SJSA1 (cell line): ENCODE measurements around the gene PDZD2. TPM values are rescaled to one million over a fixed set of nuclear protein-coding genes. Genes with fewer than 3 reads are reported as not detected.
"Not testable (repeated sequence)": the region's sequence is repeated elsewhere in the genome, so short reads cannot be mapped to it uniquely, and the experiment has no call there.

ENCODE experiments used
- DNase-seq, 2 experiments: peaks; one replicate each; pipeline ENCODE4 v3.0.0-alpha.2; 2015 to 2020; ENCODE audit warnings: low spot score in 2 of 2, low read depth in 1 of 2
- H3K27ac ChIP-seq: fragments of 250-450 bp; sonication (Bioruptor Pico); 2 replicates; pipeline ENCODE4 v1.5.1; 2020; ENCODE audit warnings: mild to moderate bottlenecking, moderate library complexity
- H3K27me3 ChIP-seq: fragments of 250-450 bp; sonication (Bioruptor Pico); replicated peaks from 2 replicates; pipeline ENCODE4 v1.5.1; 2020; ENCODE audit warnings: mild to moderate bottlenecking, moderate library complexity
- H3K36me3 ChIP-seq: fragments of 250-450 bp; sonication (Bioruptor Pico); 2 replicates; pipeline ENCODE4 v1.5.1; 2020; ENCODE audit warnings: mild to moderate bottlenecking
- H3K4me1 ChIP-seq: fragments of 250-450 bp; sonication (Bioruptor Pico); replicated peaks from 2 replicates; pipeline ENCODE4 v1.6.1; 2021; ENCODE audit warnings: mild to moderate bottlenecking
- H3K4me3 ChIP-seq: fragments of 250-450 bp; sonication (Bioruptor Pico); 2 replicates; pipeline ENCODE4 v1.5.1; 2020; ENCODE audit warnings: mild to moderate bottlenecking
- H3K9me3 ChIP-seq: fragments of 250-450 bp; sonication (Bioruptor Pico); replicated peaks from 2 replicates; pipeline ENCODE4 v1.5.1; 2020; ENCODE audit warnings: mild to moderate bottlenecking
- total RNA-seq: library from RNA; depleted of rRNA; stranded (reverse); fragments of >200 nt; shearing (Covaris generic); gene quantifications from 2 replicates; pipeline ENCODE4 v1.2.3, GENCODE V29; 2014

The PDZD2 gene
- total RNA-seq, 1 experiment from 2014 or later = 0.16 TPM

GRCh38 chr5:32115985-32116384 is 477.1 kb downstream of the PDZD2 start:
- H3K27ac ChIP-seq = no peak overlapping the region
- no peaks in the 10 kb centered on the region for H3K36me3 ChIP-seq
- H3K4me3 ChIP-seq = no peak overlapping the region
- H3K4me1 ChIP-seq = no peaks in the 10 kb centered on the region
- no peak for DNase-seq
- no peaks in the 10 kb centered on the region for H3K9me3 ChIP-seq
- H3K27me3 ChIP-seq = no peaks in the 10 kb centered on the region

- no peak for DNase-seq
- Histone ChIP-seq H3K27me3 (no peaks in the 10 kb centered on the region), H3K9me3 (no peaks in the 10 kb centered on the region), H3K4me1 (no peaks in the 10 kb centered on the region), H3K36me3 (no peaks in the 10 kb centered on the region), H3K4me3 (no peak overlapping the region), H3K27ac (no peak overlapping the region)
Measured at GRCh38 chr5:32116574-32117313, 477.8 kb downstream of the PDZD2 start.

DNA sequence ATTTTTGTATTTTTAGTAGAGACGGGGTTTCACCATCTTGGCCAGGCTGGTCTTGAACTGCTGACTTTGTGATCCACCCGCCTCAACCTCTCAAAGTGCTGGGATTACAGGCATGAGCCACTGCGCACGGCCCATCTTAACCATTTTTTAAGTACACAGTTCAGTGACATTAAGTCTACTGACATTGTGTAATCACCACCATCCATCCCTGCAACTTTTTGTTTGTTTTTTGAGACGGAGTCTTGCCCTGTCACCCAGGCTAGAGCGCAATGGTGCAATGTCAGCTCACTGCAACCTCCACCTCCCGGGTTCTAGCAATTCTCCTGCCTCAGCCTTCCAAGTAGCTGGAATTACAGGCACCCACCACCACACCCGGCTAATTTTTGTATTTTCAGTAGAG is 480.0 kb downstream of the PDZD2 start:
- not testable (repeated sequence) for H3K36me3 ChIP-seq, H3K27ac ChIP-seq, H3K27me3 ChIP-seq, H3K4me1 ChIP-seq, H3K4me3 ChIP-seq, DNase-seq, H3K9me3 ChIP-seq

GRCh38 chr5:32123058-32123805 is 484.3 kb downstream of the PDZD2 start:
- no peak overlapping the region for H3K4me3 ChIP-seq
- no peak for DNase-seq
- no peaks in the 10 kb centered on the region for H3K4me1 ChIP-seq
- no peaks in the 10 kb centered on the region for H3K9me3 ChIP-seq
- no peak overlapping the region for H3K27ac ChIP-seq
- H3K27me3 ChIP-seq = no peaks in the 10 kb centered on the region
- 0 out of 2 replicates have a peak, but pooled peaks cover 5% of the 10 kb centered on the region for H3K36me3 ChIP-seq

DNA sequence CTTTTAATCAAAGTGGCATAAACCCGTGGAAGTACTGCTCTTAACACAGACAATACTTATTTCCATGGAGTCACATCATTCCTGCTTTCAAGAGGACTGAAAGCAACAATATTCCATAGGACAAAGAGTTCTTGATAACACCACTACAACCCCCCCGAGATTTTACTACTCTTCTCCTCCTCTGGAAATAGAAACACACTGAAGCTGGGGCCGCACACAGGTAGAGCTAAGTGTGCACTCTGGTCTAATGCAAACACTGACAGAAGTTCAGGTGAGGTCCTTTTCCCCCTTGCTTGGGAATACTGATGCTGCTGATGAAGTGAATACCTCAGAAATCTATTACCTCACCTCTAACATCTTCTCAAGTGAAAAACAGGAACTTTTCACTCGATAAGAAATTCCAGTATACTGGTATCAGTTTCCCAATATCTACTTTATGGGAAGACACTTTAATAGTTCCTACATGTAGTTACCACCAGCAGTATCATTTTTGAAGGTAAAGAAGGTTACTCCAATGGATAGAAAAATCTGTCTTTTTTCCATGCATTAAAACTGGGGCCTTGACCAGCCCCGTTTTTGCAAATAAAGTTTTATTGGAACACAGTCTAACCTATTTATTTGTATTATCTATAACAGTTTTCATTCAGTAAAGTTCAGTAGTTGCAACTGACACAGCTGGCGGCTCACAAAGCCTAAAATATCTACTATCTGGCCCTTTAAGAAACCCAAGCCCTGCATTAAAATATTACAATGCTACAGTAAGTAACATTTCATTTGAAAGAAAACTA is 485.2 kb downstream of the PDZD2 start:
- no peak for DNase-seq
- 0 out of 2 replicates have a peak, but pooled peaks cover 5% of the 10 kb centered on the region for H3K36me3 ChIP-seq
- no peaks in the 10 kb centered on the region for H3K4me1 ChIP-seq
- H3K4me3 ChIP-seq = no peak overlapping the region
- no peak overlapping the region for H3K27ac ChIP-seq
- no peaks in the 10 kb centered on the region for H3K9me3 ChIP-seq
- H3K27me3 ChIP-seq = no peaks in the 10 kb centered on the region

DNA sequence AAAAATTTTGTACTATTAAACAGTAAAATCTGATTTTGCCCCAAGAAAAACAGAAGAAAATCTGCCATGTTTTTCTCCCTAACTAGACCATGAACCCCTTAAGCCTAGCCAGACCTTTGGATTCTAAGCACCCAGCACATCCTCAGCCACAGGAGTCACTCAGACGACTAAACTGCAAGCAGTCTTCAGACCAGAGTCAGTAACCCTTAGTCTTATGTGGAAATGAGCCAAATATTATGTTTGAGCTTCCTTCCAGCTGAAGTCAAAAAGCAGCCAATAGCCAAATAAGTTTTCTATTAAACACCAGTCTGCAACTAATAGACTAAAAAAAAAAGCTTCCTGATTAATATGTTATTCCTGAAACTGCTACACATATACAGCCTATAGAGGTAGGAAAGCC is 487.8 kb downstream of the PDZD2 start:
- H3K27me3 ChIP-seq = no peaks in the 10 kb centered on the region
- H3K36me3 ChIP-seq = 0 out of 2 replicates have a peak, but pooled peaks cover 7% of the 10 kb centered on the region
- no peak for DNase-seq
- no peaks in the 10 kb centered on the region for H3K4me1 ChIP-seq
- H3K4me3 ChIP-seq = no peak overlapping the region
- no peak overlapping the region for H3K27ac ChIP-seq
- no peaks in the 10 kb centered on the region for H3K9me3 ChIP-seq

DNA sequence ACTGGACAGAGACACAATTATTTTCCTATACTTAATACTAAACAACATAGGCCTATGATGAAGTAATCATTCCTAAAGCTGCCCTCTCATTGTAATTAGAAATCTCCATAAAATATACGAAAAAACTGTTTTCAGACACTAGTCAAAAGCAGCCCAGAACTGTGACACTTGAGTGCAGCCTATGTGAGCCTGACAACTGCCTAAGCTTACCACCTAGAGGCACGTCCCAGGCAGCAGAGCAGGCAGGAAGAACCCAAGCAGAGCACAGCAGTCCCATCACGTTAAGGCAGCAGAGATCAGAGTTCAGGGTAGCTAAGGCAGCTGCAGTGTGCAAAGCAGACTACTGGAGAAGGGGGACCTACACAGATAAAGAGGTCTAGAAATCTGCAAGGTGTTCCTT is 488.8 kb downstream of the PDZD2 start:
- no peak overlapping the region for H3K27ac ChIP-seq
- DNase-seq = no peak
- H3K27me3 ChIP-seq = no peaks in the 10 kb centered on the region
- H3K4me3 ChIP-seq = no peak overlapping the region
- 0 out of 2 replicates have a peak, but pooled peaks cover 5% of the 10 kb centered on the region for H3K36me3 ChIP-seq
- H3K4me1 ChIP-seq = no peaks in the 10 kb centered on the region
- no peaks in the 10 kb centered on the region for H3K9me3 ChIP-seq

GRCh38 chr5:32129074-32129598 is 490.2 kb downstream of the PDZD2 start:
- Histone ChIP-seq H3K4me1 (no peaks in the 10 kb centered on the region), H3K4me3 (no peak overlapping the region), H3K27ac (no peak overlapping the region), H3K27me3 (no peaks in the 10 kb centered on the region), H3K9me3 (no peaks in the 10 kb centered on the region), H3K36me3 (0 out of 2 replicates have a peak, but pooled peaks cover 10% of the 10 kb centered on the region)
- DNase-seq = no peak

GRCh38 chr5:32130865-32131264 is 491.9 kb downstream of the PDZD2 start:
- no peaks in the 10 kb centered on the region for H3K4me1 ChIP-seq
- peaks cover 17% of the 10 kb centered on the region; the same call in 1 of the 2 replicates for H3K36me3 ChIP-seq
- H3K4me3 ChIP-seq = no peak overlapping the region
- DNase-seq = no peak
- H3K9me3 ChIP-seq = no peaks in the 10 kb centered on the region
- no peak overlapping the region for H3K27ac ChIP-seq
- H3K27me3 ChIP-seq = no peaks in the 10 kb centered on the region

DNA sequence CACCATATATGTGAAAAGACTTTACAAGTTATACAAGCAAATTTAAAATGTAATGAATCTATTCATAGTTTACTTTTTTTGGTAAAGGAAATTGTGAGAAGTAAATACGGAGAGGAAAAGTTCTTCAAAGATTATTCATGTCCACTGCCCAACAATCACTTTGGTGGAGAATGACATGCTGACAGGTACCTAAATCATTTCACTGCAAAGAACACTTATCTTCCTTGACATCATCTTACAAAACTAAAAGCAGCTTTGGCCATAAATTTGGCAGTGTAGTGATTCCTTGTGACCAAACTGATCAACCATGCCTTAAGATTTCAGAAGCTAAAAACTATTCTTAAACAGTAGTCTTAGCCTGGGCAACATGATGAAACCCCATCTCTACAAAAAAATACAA is 492.7 kb downstream of the PDZD2 start:
- Histone ChIP-seq H3K4me3 (no peak overlapping the region), H3K27ac (no peak overlapping the region), H3K27me3 (no peaks in the 10 kb centered on the region), H3K9me3 (no peaks in the 10 kb centered on the region), H3K4me1 (no peaks in the 10 kb centered on the region), H3K36me3 (peaks cover 17% of the 10 kb centered on the region; the same call in 1 of the 2 replicates)
- DNase-seq = no peak

DNA sequence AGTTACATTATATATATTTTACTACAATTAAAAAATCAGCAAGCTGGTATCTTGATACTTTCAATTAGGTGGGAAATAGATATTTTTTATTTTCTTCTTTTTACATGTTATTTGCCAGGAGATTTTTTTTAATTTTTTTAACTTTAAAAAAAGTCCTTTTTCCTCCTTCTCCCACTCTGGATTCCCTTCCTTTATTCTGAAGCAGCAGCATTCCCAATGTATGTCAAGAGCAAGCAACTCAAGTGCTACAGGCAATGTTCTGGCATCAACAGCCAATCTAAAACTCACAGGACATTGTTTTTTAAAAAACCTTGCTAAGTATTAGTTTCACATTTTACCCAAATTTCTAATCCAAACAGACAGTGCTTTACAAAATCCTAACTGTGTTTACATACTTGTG is 493.8 kb downstream of the PDZD2 start:
- no peak for DNase-seq
- Histone ChIP-seq H3K36me3 (peaks cover 17% of the 10 kb centered on the region; the same call in 1 of the 2 replicates), H3K27ac (no peak overlapping the region), H3K4me1 (no peaks in the 10 kb centered on the region), H3K9me3 (no peaks in the 10 kb centered on the region), H3K27me3 (no peaks in the 10 kb centered on the region), H3K4me3 (no peak overlapping the region)

DNA sequence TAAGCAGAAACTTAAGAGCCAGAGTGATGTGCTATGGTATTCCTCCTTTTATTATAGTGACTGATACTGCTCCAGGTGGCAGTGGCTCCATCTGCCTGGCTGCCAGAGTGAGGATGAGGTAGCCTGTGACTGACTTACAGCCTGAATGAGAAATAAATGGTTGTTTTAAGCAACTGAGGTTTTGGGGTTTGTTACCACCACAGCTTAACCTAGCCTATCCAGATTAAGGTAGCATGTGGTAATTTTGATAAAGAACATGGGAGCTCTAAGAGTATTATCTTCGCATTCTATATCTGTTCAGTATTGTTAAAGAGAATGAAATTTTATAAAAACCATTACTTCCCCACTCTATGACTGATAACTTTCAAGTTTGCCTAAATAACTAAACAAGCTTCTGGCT is 496.2 kb downstream of the PDZD2 start:
- Histone ChIP-seq H3K27ac (no peak overlapping the region), H3K4me3 (no peak overlapping the region), H3K9me3 (no peaks in the 10 kb centered on the region), H3K36me3 (peaks cover 20% of the 10 kb centered on the region; the same call in 1 of the 2 replicates), H3K4me1 (no peaks in the 10 kb centered on the region), H3K27me3 (no peaks in the 10 kb centered on the region)
- no peak for DNase-seq

- no peaks in the 10 kb centered on the region for H3K9me3 ChIP-seq
- no peak overlapping the region for H3K27ac ChIP-seq
- H3K36me3 ChIP-seq = peaks cover 20% of the 10 kb centered on the region; the same call in 1 of the 2 replicates
- H3K4me3 ChIP-seq = no peak overlapping the region
- H3K4me1 ChIP-seq = no peaks in the 10 kb centered on the region
- DNase-seq = no peak
- no peaks in the 10 kb centered on the region for H3K27me3 ChIP-seq
Measured at GRCh38 chr5:32136342-32136741, 497.4 kb downstream of the PDZD2 start.
